Right lung (tissue), 5 donors: ENCODE measurements around the gene FAM234B. TPM values are rescaled to one million over a fixed set of nuclear protein-coding genes. Genes with fewer than 3 reads are reported as not detected.
"Not testable (repeated sequence)": the region's sequence is repeated elsewhere in the genome, so short reads cannot be mapped to it uniquely, and the experiment has no call there.

Experiments
- DNase-seq, 2 donors: peaks; one replicate each; pipeline ENCODE4 v3.0.0-alpha.2; 2013
- polyA plus RNA-seq, 5 donors: library from polyadenylated mRNA; unstranded; fragments of 120-200 nt; gene quantifications; one replicate each; pipeline versions ENCODE4 v1.2.1 to v1.2.3, GENCODE V29; 2013; ENCODE audit warnings: inconsistent platforms in 1 of 5, low replicate concordance in 1 of 5; ENCODE audit not compliant: insufficient read length in 5 of 5, insufficient read depth in 1 of 5

Gene FAM234B
- polyA plus RNA-seq, 5 donors = 7.6 to 9.6 (median 8.7) TPM

DNA sequence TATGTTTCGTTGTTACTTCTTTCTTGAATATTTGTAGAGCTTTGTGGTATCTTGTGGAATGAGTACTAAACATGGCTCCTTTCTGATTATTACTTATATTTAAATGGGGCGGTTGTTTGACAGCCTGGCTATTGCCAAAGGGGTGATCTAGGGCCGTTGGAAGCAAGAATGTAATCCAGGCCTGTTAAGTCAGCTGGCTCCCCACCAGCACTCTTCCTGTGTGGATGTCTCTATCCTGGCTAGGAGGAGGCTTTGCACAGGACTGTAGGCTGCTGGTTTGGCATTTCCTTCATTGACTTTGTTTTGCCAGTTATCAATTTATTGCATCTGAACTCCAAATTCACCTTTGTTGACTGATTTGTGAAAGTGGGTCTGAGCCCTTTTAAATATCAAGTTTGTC is 5.6 kb downstream of the FAM234B start:
- DNase-seq = no peak

DNA sequence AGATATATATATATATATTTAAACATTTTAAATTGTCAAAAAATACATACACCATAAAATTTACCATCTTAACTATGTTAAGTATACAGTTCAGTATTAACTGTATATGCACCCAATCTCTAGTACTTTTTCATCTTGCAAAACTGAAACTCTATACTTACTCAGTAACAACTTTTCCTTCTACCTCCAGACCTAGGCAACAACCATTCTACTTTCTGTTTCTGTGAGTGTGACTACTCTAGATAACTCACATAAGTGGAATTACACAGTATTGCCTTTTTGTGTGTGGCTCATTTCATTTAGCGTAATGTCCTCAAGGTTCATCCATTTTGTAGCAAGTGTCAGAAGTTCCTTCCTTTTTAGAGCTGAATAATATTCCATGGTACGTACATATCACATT is 8.2 kb downstream of the FAM234B start:
- no peak for DNase-seq

DNA sequence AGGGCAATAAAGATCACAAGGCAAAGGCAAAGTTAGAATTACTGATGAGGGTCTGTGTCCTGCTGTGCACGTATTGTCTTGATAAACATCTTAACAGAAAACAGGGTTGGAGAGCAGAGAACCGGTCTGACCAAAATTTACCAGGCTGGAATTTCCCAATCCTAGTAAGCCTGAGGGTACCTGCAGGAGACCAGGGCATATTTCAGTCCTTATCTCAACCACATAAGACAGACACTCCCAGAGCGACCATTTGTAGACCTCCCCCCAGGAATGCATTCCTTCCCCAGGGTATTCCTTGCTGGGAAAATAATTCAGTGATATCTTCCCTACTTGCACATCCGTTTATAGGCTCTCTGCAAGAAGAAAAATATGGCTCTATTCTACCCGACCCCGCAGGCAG is 9.4 kb downstream of the FAM234B start:
- DNase-seq = not testable (repeated sequence)

DNA sequence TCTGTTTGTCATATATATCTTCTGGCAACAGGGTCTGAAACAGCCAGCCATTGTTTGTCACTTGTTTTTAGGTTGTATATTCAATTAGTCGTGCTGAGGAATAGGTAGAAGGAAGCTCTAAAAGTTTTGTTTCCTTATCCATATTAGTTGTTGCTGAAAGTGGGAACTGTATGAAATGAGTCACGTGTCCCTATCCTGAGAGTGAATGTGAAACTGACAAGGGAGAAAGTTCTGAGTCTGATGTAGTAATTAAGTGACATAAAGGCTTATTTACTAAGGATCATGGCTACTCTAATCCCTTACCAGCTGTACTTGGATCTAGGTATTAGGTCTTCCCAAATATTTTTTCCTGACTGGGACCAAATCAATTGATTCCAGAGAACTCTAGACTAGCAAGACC is 16.4 kb downstream of the FAM234B start:
- no peak for DNase-seq

DNA sequence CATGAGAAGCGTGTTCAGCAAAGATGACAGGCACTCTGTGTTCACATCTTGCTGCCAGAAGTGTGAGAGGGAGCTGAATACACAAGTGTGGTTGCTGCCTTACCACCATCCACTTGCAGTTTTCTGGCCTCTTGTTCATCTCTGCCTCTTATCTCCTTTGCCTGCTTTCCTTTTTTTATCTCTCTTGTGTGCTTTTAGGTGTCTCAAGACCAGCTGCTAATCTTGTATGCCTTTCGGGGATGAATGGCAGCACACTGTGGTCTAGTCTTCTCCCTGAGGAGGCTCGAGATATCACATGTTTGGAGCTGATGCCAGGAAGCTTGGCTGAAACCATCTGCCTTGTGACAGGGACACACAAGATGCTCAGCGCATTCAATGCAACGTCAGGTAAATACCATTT is 17.2 kb downstream of the FAM234B start:
- no peak for DNase-seq

DNA sequence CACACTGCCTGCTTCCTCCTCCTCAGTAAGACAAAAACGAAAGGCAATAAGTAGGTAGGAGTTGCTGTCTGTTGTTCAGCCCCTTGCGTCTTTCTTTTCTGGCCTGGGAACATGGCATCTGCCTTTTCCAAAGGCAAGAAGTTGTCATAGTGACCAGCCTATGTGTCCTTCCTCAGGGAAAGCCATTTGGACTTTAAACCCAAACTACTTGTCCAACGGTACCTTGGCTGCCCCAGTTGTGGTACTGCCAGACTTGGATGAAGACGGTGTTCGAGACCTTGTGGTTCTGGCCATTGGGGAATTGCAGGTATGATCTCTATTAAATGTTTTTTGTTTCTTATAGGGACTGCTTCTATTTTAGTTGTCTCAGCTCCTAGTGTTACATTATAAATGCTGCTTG is 18.5 kb downstream of the FAM234B start:
- DNase-seq = no peak

DNA sequence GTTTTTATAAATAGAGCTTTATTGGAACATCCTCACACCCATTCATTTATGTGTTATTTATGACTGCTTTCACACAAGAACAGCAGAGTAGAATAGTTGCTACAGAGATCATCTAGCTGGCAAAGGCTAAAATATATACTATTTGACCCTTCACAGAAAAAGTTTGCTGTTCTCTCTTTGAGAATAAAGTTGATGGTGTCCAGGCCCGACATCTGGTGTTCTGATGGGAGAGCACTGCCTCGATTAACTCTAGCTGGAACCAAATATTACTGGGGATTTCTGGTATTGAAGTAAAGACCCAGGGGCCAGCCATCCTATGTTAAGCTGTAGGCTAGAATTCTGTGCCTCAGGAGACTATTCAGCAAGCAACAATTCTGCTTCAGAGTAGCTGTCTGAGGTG is 21.8 kb downstream of the FAM234B start:
- DNase-seq = no peak

DNA sequence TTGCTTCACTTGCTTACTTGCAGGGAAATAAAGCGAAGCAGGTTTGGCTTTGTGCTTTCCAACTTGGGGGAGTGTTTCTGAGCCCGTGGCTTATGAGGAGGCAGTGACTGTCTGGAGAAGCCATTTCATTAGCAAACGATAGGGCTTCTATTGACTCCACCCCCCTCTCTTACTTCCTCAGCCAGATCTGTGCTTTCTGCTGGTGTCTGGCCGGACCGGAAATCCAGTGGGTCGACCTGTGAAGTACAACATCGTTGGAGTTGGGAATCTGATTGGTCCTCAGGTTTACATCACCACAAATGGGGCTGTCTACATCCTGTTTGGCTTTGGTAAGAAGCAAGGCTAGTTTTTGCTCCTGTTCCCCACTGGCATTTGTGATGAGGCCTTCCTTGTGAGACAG is 22.3 kb downstream of the FAM234B start:
- no peak for DNase-seq

DNA sequence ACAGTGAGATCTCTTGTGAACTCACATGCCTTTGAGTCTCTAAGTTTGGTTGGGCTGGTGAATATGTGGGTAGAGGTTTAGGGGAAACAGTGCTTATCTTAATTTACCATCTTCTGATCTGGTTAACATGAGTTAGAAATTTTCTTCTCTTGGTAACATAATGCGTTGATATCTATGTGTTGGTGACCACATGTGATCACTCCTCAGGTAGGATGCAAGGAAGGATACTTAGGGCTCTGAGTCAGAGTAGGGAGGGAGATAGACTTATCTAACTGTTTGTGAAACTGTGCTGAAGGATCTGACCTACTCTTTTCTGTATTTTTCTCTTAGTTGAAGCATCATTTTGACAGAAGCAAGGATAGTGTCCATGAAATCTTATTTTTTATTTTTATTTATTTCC is 23.1 kb downstream of the FAM234B start:
- no peak for DNase-seq

DNA sequence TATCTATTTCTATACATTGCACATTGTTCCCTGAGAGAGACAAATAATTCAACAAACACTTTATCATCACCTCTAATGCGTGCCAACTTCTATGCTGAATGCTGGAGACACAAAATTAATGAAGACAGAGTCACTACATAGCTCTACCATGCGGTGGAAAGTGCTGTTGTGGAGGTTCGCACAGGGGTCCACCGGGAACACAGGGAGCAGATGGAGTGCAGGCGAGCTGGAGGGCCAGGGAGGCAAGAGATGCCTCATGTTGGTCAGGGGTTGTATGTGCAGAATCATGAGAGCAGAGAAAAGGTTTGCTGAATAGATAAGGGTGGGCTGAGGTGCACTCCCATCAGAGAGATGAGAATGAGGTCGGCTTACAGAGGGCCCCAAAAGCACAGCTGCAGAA is 25.2 kb downstream of the FAM234B start:
- no peak for DNase-seq

DNA sequence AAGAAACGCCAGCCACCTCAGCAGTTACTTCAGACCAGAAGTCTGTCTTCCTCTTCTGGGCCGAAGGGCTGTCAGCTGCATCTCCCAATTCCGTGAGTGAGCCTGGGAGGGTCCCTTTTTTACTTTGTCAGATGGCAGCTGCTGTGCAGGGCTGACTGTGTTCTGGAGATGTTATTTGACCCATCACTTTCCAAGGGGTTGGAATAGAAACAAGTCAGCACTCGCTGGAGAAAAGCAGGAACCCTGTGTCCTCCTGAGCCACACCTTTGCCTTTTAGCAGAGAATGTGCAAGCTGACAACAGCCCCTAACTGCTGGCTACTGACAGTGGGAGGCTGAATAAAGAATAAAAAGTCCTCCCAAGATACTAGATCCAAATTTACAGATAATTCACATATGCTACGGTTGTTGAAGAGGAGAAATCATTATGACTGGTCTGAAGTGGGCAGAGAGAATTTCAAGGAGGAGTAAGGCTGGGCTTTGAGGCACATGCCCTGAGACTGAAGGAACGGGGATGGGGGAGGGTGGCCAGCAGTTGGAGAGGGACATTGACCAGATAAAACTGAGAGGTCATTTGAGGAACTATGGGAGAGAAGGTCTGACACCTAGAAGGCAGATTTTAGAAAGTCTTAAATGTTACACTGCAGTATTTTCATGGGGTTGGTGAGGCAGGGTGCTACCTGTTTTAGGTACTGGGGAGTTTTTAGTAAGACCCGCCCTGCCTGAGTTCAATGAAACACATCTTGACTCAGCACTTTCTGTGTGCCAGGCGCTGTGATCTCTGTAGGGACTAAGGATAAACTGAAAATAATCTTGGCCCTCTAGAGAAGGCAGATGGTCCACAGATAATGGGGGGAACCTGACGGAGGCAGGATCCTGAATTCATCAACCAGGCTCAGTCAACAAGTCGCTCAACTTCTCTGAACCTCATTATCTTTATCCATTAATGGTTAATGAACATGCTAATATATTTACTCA is 27.4 kb downstream of the FAM234B start:
- no peak for DNase-seq

DNA sequence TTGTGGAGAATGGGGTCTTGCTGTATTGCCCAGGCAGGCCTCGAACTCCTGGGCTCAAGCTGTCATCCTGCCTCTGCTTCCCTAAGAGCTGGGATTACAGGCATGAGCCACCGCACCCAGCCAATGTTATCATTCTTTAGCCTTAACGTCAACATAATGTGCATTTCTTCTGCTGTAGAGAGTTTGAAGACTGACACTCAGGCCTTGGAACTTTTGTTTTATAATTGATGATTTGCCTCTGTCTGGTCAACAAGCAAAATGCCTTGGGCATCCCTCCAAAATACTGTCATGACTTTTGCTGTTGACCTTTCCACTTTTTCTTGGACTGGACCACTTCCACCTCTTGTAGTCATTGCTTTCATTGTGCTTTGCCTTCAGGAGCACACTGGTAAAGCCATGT is 29.0 kb downstream of the FAM234B start:
- DNase-seq = no peak

DNA sequence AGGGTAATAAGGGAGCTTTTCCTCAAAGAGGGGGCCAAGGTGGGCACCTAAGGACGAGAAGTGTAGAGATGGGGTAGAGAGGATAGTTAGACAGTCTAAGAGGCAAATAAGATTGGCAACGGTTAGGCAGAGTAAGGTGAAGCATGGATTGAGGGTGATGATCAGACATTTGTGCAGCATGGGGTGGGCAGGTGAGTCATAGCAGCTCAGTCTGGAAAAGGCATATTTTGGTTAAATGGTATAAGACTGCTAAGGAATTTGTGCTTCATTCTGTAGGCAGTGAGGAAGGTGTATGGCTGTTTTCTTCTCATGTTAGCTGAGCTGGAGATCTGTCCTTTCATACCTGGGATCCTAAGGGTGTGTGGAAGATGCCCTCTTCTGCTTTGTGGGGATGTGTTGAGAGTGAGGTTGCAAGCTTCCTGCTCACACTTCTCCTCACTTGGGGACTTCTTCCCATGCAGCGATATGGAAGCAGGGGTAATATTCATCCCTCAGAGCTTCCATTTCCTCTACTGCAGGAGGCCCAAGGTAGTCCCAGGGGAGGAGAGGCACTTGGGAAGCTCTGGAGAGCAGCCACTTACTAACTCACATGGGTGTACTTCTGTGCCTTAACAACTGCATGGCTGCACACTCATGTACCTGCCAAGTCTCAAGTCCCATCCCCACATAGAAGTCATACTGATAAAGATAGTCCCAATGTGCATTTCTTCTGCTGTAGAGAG is 30.4 kb downstream of the FAM234B start:
- no peak for DNase-seq

DNA sequence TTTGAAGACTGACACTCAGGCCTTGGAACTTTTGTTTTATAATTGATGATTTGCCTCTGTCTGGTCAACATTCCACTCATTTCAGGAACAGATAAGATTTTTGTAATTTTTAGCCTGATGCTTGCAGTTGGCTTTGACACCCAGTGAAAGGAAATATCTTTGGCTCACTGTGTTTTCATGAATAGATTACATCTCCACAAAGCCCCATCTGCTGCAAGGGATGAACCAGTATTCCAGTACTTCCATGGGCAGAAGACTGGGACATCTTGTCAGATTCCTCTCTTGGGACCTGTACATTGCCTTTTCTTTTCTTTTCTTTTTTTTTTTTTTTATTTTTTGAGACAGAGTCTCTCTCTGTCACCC is 30.9 kb downstream of the FAM234B start:
- DNase-seq = no peak

DNA sequence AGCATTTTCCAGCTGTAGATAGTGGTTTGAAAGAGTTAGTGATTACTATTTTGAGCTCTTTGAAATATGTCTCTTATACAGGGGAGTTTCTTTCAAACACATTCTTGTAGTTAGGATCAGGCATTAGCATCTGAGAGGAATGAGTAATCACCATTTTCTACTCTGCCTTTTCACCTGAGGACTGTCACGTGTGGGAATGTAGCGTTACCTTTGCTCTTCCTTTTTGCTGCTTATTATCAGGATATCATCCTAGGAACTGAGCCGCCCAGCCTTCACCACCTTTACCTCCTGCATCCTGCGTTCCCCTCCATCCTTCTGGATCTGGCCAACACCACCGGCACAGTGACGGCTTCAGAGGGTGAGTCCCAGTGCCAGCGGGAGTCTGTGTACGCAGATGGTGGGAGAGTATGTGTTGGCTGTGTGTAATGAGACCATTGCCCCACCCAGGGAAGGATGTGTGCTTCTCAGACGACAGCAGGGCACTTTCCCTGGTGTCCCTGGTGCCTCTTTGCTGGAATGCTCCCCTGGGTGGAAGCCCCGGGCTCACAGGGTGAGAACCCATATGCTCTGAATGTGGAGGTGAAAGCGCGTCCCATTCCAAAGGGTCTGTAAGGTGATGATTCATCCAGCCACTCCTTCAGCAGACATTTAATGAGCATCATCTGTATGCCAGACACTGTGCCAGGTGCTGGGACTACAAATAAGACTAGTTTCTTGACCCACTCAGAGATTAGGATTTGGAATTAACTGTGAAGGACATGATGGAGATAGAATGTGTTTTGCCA is 31.8 kb downstream of the FAM234B start:
- no peak for DNase-seq

DNA sequence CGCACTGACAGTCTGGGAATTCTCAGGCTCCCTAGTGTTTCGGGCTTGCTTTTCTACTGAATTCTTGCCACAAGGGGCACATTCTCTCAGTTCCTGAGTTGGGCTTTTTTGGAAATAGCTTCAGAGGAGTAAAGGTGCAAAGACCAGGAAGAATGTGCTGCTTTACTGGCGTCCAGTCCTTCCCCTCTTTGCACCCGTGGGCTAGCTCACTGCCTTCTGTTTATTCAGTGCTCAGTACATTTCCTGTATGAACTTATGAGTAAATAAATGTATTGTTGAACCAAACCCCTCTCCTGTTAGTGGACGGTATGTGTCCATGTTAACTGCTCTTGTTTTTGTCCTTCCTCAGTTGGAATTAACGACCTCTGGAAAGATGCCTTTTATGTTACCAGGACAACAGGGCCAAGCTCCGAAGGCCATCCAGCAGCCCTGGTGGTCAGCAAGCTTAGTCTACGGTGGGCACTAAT is 35.3 kb downstream of the FAM234B start:
- no peak for DNase-seq

DNA sequence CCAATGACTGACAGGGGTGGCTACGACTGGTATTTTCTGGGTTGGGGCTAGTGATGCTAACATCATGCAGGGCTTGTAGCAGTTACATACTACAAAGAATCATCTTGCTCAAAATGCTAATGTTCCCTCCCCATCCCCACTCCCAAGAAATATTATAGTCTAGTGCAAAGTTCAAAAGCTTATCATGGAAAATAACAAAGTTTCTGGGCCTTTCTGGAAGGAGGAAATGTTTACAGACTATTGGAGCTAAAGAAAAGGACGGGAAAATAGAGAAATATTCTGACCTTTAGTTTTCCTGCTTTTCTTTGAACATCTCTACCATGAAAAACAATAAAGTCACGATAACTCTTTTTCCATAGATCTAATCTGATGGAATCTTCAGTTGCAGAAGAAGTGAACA is 36.1 kb downstream of the FAM234B start:
- DNase-seq = no peak

DNA sequence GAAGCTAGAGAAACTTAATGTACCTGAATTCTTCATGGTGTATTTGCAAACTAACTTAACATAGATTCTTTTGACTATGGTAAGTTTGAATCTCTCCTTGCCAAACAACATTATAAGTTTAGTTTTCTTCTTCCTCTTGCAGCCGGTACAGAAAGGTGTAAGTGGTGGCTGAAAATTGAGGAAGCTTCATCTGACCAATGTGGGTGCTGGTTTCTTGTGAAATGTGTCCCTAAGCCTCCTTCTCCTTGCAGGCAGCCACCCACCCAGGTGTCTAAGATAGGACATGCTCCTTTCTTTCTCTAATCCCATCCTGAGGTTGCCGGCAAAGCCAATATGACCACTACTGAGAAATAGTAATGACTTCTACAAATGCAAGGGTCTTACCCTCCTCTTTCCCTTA is 38.7 kb downstream of the FAM234B start:
- DNase-seq = no peak

DNA sequence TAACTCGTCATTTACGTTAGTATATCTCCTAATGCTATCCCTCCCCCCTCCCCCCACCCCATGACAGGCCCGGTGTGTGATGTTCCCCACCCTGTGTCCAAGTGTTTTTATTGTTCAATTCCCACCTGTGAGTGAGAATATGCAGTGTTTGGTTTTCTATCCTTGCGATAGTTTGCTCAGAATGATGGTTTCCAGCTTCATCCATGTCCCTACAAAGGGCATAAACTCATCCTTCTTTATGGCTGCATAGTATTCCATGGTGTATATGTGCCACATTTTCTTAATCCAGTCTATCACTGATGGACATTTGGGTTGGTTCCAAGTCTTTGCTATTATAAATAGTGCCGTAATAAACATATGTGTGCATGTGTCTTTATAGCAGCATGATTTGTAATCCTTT is 39.5 kb downstream of the FAM234B start:
- DNase-seq = not testable (repeated sequence)

DNA sequence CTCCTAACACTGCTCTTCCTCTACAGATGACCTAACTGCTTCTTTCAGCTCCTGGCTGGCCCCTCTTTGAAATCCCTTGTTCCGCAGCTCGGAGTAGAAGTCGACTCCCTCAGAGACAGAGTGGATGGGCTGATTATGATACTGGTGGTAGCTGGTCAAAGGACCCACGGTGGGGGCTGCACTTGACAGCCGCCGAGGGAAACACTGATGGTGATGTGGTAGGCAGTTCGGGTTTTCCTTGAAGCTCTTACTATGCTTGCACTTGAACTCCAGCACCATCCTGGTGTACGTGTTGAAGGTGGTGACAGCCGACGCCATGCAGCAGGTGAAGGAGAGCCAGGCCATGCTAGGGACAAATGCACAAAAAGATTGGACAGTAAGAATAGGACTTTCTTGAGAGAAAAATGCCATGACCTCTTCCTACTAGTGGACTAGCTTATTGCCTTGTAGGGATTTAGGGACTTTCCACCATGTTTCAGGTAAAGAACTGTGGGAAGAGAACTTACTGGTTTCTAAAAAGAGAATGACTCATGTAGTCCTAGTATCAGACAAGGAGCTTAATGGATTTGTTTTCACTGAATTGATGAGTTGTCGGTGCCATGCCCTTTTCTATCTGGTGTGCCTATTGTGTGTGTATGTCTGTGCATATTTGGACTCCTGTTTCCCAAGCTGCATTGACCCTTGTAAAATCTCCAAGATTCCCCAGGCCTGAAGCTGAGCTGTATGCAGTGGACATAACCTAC is 40.9 kb downstream of the FAM234B start:
- DNase-seq = no peak

DNA sequence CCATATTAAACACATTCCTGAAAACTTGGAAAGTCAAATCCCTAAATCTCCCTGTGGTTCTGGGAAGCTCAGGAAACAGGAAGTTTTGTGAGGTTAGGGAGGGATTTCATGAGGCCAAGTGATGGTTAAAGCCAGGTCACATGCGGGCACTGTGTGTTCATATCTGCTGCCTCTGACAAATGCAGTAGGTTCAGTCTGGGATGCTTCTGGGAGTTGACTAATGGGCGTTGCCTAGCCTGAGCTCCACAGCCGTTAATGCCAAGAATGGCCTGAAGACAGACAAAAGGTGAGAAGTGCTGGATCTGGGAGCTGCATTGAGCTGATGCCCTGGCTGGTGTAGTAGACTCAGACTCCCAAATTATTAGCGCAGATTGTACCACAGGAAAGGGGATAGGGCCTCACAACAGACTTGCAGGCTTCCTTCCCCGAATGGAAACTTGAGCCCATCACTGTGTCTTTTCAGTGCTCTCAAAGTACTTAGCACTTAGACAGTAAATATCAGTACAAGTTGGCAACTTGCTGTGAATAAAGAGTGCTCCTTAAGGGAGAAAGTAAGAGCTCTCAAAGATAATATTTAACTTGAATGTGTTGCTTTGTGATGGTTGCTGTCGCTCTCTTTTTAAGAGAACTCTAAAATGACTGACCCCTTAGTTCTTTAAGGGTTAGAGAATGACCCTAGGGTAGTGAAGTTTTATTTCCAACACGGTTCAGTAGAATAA is 41.9 kb downstream of the FAM234B start:
- DNase-seq = no peak
